ENCODE measurements around the gene PIGQ.

Gene PIGQ

DNA sequence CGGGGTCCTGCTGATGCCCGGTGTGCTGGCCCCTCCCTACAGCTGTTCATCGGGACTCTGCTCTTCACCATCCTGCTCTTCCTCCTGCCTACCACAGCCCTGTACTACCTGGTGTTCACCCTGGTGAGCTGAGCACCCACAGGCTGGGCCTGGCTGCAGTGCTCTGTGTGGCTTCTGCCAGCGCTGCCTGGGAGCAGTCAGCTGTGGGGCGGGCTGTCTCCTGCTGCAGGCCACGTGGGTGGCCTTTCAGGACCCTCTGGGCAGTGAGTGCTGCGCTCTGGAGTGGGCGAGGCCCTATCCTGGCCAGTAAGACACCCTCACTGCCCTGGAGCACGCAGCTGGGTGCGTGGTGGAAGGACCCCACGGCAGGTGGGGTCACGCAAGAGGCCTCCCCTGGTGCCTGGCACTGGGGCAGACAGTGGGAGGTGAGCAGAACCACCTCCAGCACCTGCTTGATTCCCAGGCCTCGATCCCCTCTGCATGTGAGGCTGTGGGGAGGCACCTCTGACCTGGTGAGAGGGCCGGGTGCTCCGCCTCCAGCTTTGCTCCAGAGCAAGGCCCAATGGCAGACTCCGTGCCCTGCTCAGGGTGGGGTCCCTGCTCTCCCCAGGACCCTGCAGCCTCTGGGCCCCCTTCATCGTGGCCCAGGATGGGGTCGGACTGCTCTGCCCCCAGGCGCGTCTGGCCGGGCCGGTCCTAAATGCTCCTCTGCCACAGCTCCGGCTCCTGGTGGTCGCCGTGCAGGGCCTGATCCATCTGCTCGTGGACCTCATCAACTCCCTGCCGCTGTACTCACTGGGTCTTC lies 10.6 kb downstream of the PIGQ start:
- Histone ChIP-seq H3K36me3 (ENCODE audit: control insufficient read depth, insufficient read depth, low read length) (no peaks in the 10 kb centered on the region), H3K4me1 (peaks cover 2% of the 10 kb centered on the region), H3K9me3 (ENCODE audit: control insufficient read depth, low read length) (no peaks in the 10 kb centered on the region), H3K4me3 (ENCODE audit: low read depth, low read length) (no peak overlapping the region), H2AFZ (no peak overlapping the region), H3K9ac (no peak overlapping the region), H3K27me3 (ENCODE audit: control insufficient read depth, insufficient read depth, low read length) (no peaks in the 10 kb centered on the region), H3K4me2 (ENCODE audit: low read length) (no peak overlapping the region), H3K27ac (no peak overlapping the region), H3K79me2 (no peaks in the 10 kb centered on the region)
- TF ChIP-seq, protein P1, sequence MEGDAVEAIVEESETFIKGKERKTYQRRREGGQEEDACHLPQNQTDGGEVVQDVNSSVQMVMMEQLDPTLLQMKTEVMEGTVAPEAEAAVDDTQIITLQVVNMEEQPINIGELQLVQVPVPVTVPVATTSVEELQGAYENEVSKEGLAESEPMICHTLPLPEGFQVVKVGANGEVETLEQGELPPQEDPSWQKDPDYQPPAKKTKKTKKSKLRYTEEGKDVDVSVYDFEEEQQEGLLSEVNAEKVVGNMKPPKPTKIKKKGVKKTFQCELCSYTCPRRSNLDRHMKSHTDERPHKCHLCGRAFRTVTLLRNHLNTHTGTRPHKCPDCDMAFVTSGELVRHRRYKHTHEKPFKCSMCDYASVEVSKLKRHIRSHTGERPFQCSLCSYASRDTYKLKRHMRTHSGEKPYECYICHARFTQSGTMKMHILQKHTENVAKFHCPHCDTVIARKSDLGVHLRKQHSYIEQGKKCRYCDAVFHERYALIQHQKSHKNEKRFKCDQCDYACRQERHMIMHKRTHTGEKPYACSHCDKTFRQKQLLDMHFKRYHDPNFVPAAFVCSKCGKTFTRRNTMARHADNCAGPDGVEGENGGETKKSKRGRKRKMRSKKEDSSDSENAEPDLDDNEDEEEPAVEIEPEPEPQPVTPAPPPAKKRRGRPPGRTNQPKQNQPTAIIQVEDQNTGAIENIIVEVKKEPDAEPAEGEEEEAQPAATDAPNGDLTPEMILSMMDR (IDR thresholded peaks at IDR 0.05), result no peak

DNA sequence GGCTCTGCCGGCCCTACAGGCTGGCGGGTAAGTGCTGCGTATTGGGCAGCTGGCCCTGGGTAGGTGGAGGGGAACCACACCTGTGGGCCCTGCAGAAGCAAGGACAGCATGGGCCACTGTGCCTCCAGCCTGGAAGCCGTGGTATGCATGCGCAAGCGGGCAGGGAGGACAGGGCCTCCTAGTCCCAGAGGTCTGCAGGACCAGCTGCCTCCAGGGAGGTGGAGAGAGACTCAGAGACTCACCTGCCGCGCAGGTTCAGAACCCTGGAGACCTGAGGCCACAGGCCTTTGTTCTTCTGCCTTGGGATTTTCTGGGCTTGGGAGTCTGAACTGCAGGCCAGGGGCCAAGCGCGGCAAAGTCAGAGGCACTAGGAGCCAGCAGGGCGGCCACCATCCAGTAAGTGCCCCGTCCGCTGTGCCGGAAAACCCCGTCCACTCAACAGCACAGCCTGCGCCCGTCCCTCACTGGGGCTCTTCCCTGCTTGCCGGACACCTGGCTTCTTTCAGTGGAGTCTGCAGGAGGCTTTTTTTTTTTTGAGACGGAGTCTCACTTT lies 11.3 kb downstream of the PIGQ start:
- TF ChIP-seq, protein P1 (IDR thresholded peaks at IDR 0.05), result no peak
- H3K27ac ChIP-seq, result no peak overlapping the region

DNA sequence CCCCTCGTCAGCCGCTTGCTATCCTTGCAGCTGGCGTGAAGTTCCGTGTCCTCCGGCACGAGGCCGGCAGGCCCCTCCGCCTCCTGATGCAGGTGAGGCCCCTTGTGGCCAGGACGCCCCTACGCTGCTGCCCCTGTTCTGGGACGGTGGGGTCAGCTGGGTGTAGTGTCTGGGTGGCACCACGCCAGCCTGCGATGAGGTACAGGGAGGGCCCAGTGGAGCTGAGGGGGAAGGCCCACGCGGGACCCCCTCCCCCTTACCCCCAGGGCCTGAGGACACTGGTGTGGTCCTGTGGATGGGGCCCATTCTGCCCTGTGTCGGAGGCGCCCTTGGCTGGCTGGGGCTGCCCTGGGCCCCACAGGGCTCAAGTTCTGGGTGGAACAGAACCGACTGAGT lies 12.4 kb downstream of the PIGQ start:
- H3K4me2 ChIP-seq (ENCODE audit: low read length), result no peak overlapping the region
- no peak overlapping the region for H3K4me3 ChIP-seq (ENCODE audit: low read depth, low read length)
- TF ChIP-seq, protein P1 (IDR thresholded peaks at IDR 0.05), result no peak
- H3K79me2 ChIP-seq, result no peaks in the 10 kb centered on the region
- no peak overlapping the region for H3K27ac ChIP-seq
- H3K4me1 ChIP-seq, result peaks cover 14% of the 10 kb centered on the region
- no peaks in the 10 kb centered on the region for H3K36me3 ChIP-seq (ENCODE audit: control insufficient read depth, insufficient read depth, low read length)
- no peak overlapping the region for H2AFZ ChIP-seq
- no peaks in the 10 kb centered on the region for H3K27me3 ChIP-seq (ENCODE audit: control insufficient read depth, insufficient read depth, low read length)
- no peak overlapping the region for H3K9ac ChIP-seq
- no peaks in the 10 kb centered on the region for H3K9me3 ChIP-seq (ENCODE audit: control insufficient read depth, low read length)

More for the DNA sequence above, 11.3 kb downstream of the PIGQ start:
- Histone ChIP-seq H3K9me3 (ENCODE audit: control insufficient read depth, low read length) (no peaks in the 10 kb centered on the region), H3K27me3 (ENCODE audit: control insufficient read depth, insufficient read depth, low read length) (no peaks in the 10 kb centered on the region), H3K4me1 (peaks cover 9% of the 10 kb centered on the region), H3K79me2 (no peaks in the 10 kb centered on the region), H2AFZ (no peak overlapping the region), H3K4me3 (ENCODE audit: low read depth, low read length) (no peak overlapping the region), H3K36me3 (ENCODE audit: control insufficient read depth, insufficient read depth, low read length) (no peaks in the 10 kb centered on the region), H3K9ac (no peak overlapping the region), H3K4me2 (ENCODE audit: low read length) (no peak overlapping the region)

DNA sequence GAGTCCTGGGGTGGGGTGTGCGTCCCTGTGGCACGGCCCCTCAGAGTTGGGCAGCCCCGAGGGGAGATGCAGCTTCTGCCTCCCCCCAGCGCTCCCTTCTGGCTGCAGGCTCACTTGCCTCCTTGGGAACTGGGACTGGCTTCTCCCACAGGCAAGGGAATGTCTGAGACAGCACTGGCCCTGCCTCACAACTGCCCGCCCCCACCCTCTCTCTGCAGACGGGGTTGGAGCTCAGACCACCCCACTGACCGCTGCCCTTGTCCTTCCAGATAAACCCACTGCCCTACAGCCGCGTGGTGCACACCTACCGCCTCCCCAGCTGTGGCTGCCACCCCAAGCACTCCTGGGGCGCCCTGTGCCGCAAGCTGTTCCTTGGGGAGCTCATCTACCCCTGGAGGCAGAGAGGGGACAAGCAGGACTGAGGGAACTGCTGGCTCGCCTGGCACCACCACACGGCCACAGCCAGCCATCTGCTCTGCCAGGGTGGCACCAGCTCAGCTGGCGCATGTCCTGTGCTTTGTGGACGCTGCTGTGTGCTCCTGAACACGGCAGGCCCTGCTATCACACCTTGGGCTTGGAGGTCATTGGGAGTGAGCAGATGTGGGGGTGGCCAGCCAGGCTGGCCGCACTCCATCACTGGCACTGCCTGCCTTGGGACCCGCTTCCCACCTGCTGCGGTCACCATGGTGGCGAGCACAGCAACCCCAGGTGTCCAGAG lies 13.0 kb downstream of the PIGQ start:
- no peaks in the 10 kb centered on the region for H3K9me3 ChIP-seq (ENCODE audit: control insufficient read depth, low read length)
- H3K27me3 ChIP-seq (ENCODE audit: control insufficient read depth, insufficient read depth, low read length), result no peaks in the 10 kb centered on the region
- H2AFZ ChIP-seq, result no peak overlapping the region
- H3K9ac ChIP-seq, result no peak overlapping the region
- H3K4me3 ChIP-seq (ENCODE audit: low read depth, low read length), result no peak overlapping the region
- H3K4me2 ChIP-seq (ENCODE audit: low read length), result no peak overlapping the region
- H3K79me2 ChIP-seq, result no peaks in the 10 kb centered on the region
- peaks cover 14% of the 10 kb centered on the region for H3K4me1 ChIP-seq
- H3K36me3 ChIP-seq (ENCODE audit: control insufficient read depth, insufficient read depth, low read length), result no peaks in the 10 kb centered on the region
- no peak overlapping the region for H3K27ac ChIP-seq
- TF ChIP-seq, protein P1 (IDR thresholded peaks at IDR 0.05), result no peak

Data from parathyroid adenoma (tissue), 2 donors.